ENCODE data around the gene CAMKK1. TPM values are rescaled to one million over a fixed set of nuclear protein-coding genes. Genes with fewer than 3 reads are reported as not detected.
A peak's percentile ranks its signal among the peaks of the same experiment; 100 is the strongest.

CAMKK1 gene
- total and polyA plus RNA-seq, 7 experiments from 2014 or later: 2.3 to 12.5 (median 5.0) TPM

DNA sequence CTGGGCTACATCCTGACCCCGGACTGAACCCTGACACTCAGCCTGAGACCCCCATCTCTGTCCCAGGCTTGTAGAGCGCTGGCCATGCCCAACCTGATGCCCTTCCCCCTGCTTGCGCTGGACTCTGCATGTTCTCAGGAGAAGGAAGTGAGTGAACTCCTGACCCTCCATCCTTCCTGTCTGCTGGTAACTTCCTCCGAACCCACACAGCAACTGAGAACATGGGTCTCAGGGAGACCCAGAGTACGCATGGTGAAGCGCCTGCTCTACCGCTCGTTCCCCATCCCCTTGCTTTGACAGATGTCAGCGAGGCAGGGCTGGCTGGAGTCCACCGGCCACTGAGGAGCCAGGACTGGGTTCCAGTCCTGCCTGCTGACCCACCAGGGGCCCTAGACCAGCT, 6.1 kb downstream of the CAMKK1 start:
- intact Hi-C loops (cut with micrococcal nuclease): no loop called here
- H3K9me3 Mint-ChIP-seq: no peaks in the 10 kb centered on the region
- peaks cover 31 to 49% (median 40%) of the 10 kb centered on the region in 7 donors for H3K4me1 Mint-ChIP-seq
- DNase-seq: peak in 3 of 9 donors; percentile 15 to 26 (median 17)
- H3K27me3 ChIP-seq (ENCODE audit: control insufficient read depth in 2 of 2, insufficient read depth in 2 of 2, low read length in 2 of 2): no peaks in the 10 kb centered on the region
- peaks cover 0 to 7% (median 0%) of the 10 kb centered on the region in 5 donors for H3K27me3 Mint-ChIP-seq
- peak overlapping the region; percentile 50 for H3K27ac ChIP-seq (ENCODE audit: low read depth, low read length)
- H3K4me3 ChIP-seq (ENCODE audit: low read length): peak overlapping the region; percentile 25
- peak overlapping the region; percentile 76 to 98 (median 90) for H3K27ac Mint-ChIP-seq
- peaks cover 0 to 17% (median 0%) of the 10 kb centered on the region in 5 donors for H3K36me3 Mint-ChIP-seq
- peaks cover 0 to 22% (median 0%) of the 10 kb centered on the region in 3 experiments for H3K36me3 ChIP-seq (ENCODE audit: control insufficient read depth in 2 of 3, insufficient read depth in 3 of 3, low read length in 3 of 3)
- POLR2A ChIA-PET: no interaction called here
- H3K4me1 ChIP-seq (ENCODE audit: control insufficient read depth in 2 of 2, insufficient read depth in 2 of 2, low read length in 2 of 2): peaks cover 10 to 27% of the 10 kb centered on the region in 2 donors
- ATAC-seq: peak; percentile 76
- CTCF ChIA-PET: no interaction called here
- H3K9me3 ChIP-seq (ENCODE audit: control insufficient read depth in 2 of 3, low read length in 3 of 3): no peaks in the 10 kb centered on the region
- peak overlapping the region; percentile 19 to 81 (median 72) for H3K4me3 Mint-ChIP-seq

DNA sequence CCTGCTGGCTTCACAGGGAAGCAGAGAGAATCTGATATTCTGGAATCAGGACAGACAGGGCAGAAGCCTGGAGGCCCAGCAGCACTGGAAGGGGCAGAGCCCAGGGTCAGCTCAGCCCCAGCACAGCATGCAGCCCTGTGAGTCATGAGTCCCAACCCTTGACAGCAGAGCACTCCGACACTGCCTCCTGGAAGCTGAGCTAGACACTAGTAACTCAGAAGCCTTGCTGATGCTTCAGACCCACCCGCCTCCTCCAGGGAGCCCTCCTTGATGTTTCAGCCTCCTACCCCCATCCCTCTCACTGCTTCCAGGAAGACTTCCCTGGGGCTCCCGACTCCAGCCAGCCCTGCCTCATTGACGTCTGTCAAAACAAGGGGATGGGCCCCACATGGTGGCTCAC, 6.9 kb downstream of the CAMKK1 start:
- H3K4me1 Mint-ChIP-seq: peaks cover 23 to 41% (median 32%) of the 10 kb centered on the region in 7 donors
- CTCF ChIA-PET: no interaction called here
- H3K27me3 Mint-ChIP-seq: no peaks in the 10 kb centered on the region
- POLR2A ChIA-PET: no interaction called here
- H3K27me3 ChIP-seq (ENCODE audit: control insufficient read depth in 2 of 2, insufficient read depth in 2 of 2, low read length in 2 of 2): no peaks in the 10 kb centered on the region
- peak; percentile 28 for ATAC-seq
- no peaks in the 10 kb centered on the region for H3K9me3 ChIP-seq (ENCODE audit: control insufficient read depth in 2 of 3, low read length in 3 of 3)
- peaks cover 0 to 22% (median 0%) of the 10 kb centered on the region in 3 experiments for H3K36me3 ChIP-seq (ENCODE audit: control insufficient read depth in 2 of 3, insufficient read depth in 3 of 3, low read length in 3 of 3)
- peaks cover 0 to 17% (median 0%) of the 10 kb centered on the region in 5 donors for H3K36me3 Mint-ChIP-seq
- H3K9me3 Mint-ChIP-seq: no peaks in the 10 kb centered on the region
- H3K4me3 Mint-ChIP-seq: peak overlapping the region in 5 of 10 donors; percentile 51 to 78 (median 74)
- DNase-seq: no peak
- no peak overlapping the region for H3K27ac ChIP-seq (ENCODE audit: low read depth, low read length)
- intact Hi-C loops (cut with micrococcal nuclease): no loop called here
- H3K4me3 ChIP-seq (ENCODE audit: low read length): no peak overlapping the region
- peak overlapping the region in 5 of 9 donors; percentile 54 to 98 (median 87) for H3K27ac Mint-ChIP-seq
- H3K4me1 ChIP-seq (ENCODE audit: control insufficient read depth in 2 of 2, insufficient read depth in 2 of 2, low read length in 2 of 2): peaks cover 10 to 20% of the 10 kb centered on the region in 2 donors

GRCh38 chr17:3885271-3885670, 7.6 kb downstream of the CAMKK1 start:
- intact Hi-C loops (cut with micrococcal nuclease): no loop called here
- CTCF ChIA-PET: no interaction called here
- Histone ChIP-seq H3K9me3 (ENCODE audit: control insufficient read depth in 2 of 3, low read length in 3 of 3) (no peaks in the 10 kb centered on the region), H3K27ac (ENCODE audit: low read depth, low read length) (no peak overlapping the region), H3K4me3 (ENCODE audit: low read length) (no peak overlapping the region), H3K27me3 (ENCODE audit: control insufficient read depth in 2 of 2, insufficient read depth in 2 of 2, low read length in 2 of 2) (no peaks in the 10 kb centered on the region), H3K4me1 (ENCODE audit: control insufficient read depth in 2 of 2, insufficient read depth in 2 of 2, low read length in 2 of 2) (peaks cover 10 to 20% of the 10 kb centered on the region in 2 donors), H3K36me3 (ENCODE audit: control insufficient read depth in 2 of 3, insufficient read depth in 3 of 3, low read length in 3 of 3) (peaks cover 0 to 23% (median 0%) of the 10 kb centered on the region in 3 experiments)
- Mint-ChIP-seq H3K36me3 (peaks cover 0 to 17% (median 0%) of the 10 kb centered on the region in 5 donors), H3K4me1 (peaks cover 18 to 34% (median 31%) of the 10 kb centered on the region in 7 donors), H3K27me3 (no peaks in the 10 kb centered on the region), H3K9me3 (no peaks in the 10 kb centered on the region), H3K27ac (peak overlapping the region in 2 of 9 donors; percentile 15 to 38), H3K4me3 (peak overlapping the region in 1 of 10 donors; percentile 55)
- no peak for ATAC-seq
- no peak for DNase-seq
- POLR2A ChIA-PET: interaction anchor here (0.6 kb wide), 1 partner anchor 8 kb away, joined by 3 read pairs; the partner anchor contains the start of gene CAMKK1

DNA sequence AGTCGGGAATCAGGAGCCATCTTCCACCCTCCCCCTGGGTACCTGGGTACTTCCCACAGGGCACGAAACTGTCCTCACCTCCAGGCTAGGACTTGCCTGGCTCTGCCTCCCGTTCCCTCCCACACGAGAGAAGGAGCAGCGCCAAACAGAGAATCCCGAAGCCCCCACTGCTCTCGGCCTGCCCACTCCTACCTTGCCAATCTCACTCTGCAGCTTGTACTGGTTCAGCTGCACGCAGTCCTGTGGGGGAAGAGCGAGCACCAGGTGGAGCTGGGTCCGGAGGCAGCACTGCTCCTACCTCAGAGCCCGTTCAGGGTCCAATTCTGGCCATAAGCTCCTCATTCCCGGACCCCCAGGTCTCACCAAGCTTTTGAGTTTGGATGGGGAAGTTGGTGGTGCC, 8.7 kb downstream of the CAMKK1 start:
- CTCF ChIA-PET: interaction anchor here (0.5 to 0.6 kb wide), 2 partner anchors 25 to 97 kb away, joined by 3 read pairs; no protein-coding TSS in a partner anchor
- Histone ChIP-seq H3K27ac (ENCODE audit: low read depth, low read length) (no peak overlapping the region), H3K4me1 (ENCODE audit: control insufficient read depth in 2 of 2, insufficient read depth in 2 of 2, low read length in 2 of 2) (peaks cover 10 to 20% of the 10 kb centered on the region in 2 donors), H3K27me3 (ENCODE audit: control insufficient read depth in 2 of 2, insufficient read depth in 2 of 2, low read length in 2 of 2) (no peaks in the 10 kb centered on the region), H3K4me3 (ENCODE audit: low read length) (no peak overlapping the region), H3K36me3 (ENCODE audit: control insufficient read depth in 2 of 3, insufficient read depth in 3 of 3, low read length in 3 of 3) (peaks cover 0 to 33% (median 0%) of the 10 kb centered on the region in 3 experiments), H3K9me3 (ENCODE audit: control insufficient read depth in 2 of 3, low read length in 3 of 3) (no peaks in the 10 kb centered on the region)
- H3K4me3 Mint-ChIP-seq: no peak overlapping the region
- H3K36me3 Mint-ChIP-seq: peaks cover 0 to 20% (median 0%) of the 10 kb centered on the region in 5 donors
- no peaks in the 10 kb centered on the region for H3K27me3 Mint-ChIP-seq
- intact Hi-C loops (cut with micrococcal nuclease): no loop called here
- POLR2A ChIA-PET: interaction anchor here (1.0 kb wide), 1 partner anchor 9 kb away, joined by 3 read pairs; the partner anchor contains the start of gene CAMKK1
- H3K4me1 Mint-ChIP-seq: peaks cover 18 to 30% (median 28%) of the 10 kb centered on the region in 7 donors
- no peaks in the 10 kb centered on the region for H3K9me3 Mint-ChIP-seq
- DNase-seq (no peak), ATAC-seq (no peak)
- H3K27ac Mint-ChIP-seq: no peak overlapping the region

DNA sequence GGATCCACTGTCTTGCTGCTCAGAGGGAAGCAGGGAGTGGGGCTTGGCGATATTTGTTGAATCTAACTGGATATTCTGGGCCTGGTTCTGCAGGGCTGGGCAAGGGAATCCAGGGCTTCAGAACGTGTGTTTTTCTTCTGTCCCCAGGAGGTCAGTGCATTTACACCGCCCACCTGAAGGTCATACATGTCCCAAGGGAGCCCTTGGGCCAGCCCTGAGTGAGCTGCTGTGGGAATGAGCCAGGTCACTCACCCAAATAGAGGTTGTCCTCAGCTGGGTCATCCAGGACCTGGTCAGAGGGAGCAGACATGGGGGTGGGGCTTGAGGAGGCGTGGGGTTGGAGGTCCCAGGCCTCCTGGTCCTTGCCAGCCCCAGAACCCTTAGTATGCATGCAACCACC, 10.6 kb downstream of the CAMKK1 start:
- intact Hi-C loops (cut with micrococcal nuclease): no loop called here
- H3K4me1 ChIP-seq (ENCODE audit: control insufficient read depth in 2 of 2, insufficient read depth in 2 of 2, low read length in 2 of 2): peaks cover 8% of the 10 kb centered on the region in 2 donors
- H3K9me3 ChIP-seq (ENCODE audit: control insufficient read depth in 2 of 3, low read length in 3 of 3): no peaks in the 10 kb centered on the region
- H3K4me3 ChIP-seq (ENCODE audit: low read length): no peak overlapping the region
- ChIA-PET POLR2A (interaction anchor here (0.6 kb wide), 1 partner anchor 39 kb away, joined by 3 read pairs; no protein-coding TSS in a partner anchor), CTCF (no interaction called here)
- H3K4me3 Mint-ChIP-seq: no peak overlapping the region
- peaks cover 0 to 22% (median 0%) of the 10 kb centered on the region in 5 donors for H3K36me3 Mint-ChIP-seq
- H3K36me3 ChIP-seq (ENCODE audit: control insufficient read depth in 2 of 3, insufficient read depth in 3 of 3, low read length in 3 of 3): peaks cover 0 to 40% (median 0%) of the 10 kb centered on the region in 3 experiments
- no peak for ATAC-seq
- peaks cover 12 to 16% (median 13%) of the 10 kb centered on the region in 7 donors for H3K4me1 Mint-ChIP-seq
- peak overlapping the region in 1 of 9 donors; percentile 59 for H3K27ac Mint-ChIP-seq
- H3K27ac ChIP-seq (ENCODE audit: low read depth, low read length): no peak overlapping the region
- H3K27me3 ChIP-seq (ENCODE audit: control insufficient read depth in 2 of 2, insufficient read depth in 2 of 2, low read length in 2 of 2): no peaks in the 10 kb centered on the region
- H3K9me3 Mint-ChIP-seq: no peaks in the 10 kb centered on the region
- DNase-seq: no peak
- no peaks in the 10 kb centered on the region for H3K27me3 Mint-ChIP-seq

DNA sequence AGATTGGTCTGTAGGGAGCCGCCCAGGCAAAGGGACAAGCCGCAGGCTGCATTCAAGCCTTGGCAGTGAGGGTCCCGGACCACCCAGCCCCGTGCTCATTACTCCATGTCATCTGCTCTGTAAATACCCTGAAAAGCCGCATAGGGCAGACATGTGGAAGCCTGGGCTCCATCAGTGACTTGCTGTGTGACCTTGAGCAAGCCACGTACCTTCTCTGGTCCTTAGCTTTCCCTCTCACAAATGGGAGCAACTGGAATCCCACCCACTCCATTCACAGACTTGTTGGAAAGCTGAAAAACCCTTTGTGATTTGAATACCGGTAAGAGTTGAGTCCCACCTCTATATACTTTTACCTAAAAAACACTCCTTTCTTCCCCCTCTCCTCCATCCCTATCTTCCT, 11.9 kb downstream of the CAMKK1 start:
- H3K36me3 Mint-ChIP-seq: peaks cover 0 to 27% (median 4%) of the 10 kb centered on the region in 5 donors
- H3K27me3 Mint-ChIP-seq: no peaks in the 10 kb centered on the region
- CTCF ChIA-PET: interaction anchor here (1.2 kb wide), 1 partner anchor 17 kb away, joined by 4 read pairs; no protein-coding TSS in a partner anchor

More for the DNA sequence above, 11.9 kb downstream of the CAMKK1 start:
- Histone ChIP-seq H3K4me1 (ENCODE audit: control insufficient read depth in 2 of 2, insufficient read depth in 2 of 2, low read length in 2 of 2) (no peaks in the 10 kb centered on the region), H3K27ac (ENCODE audit: low read depth, low read length) (no peak overlapping the region), H3K27me3 (ENCODE audit: control insufficient read depth in 2 of 2, insufficient read depth in 2 of 2, low read length in 2 of 2) (no peaks in the 10 kb centered on the region), H3K4me3 (ENCODE audit: low read length) (no peak overlapping the region), H3K9me3 (ENCODE audit: control insufficient read depth in 2 of 3, low read length in 3 of 3) (no peaks in the 10 kb centered on the region), H3K36me3 (ENCODE audit: control insufficient read depth in 2 of 3, insufficient read depth in 3 of 3, low read length in 3 of 3) (peaks cover 0 to 42% (median 0%) of the 10 kb centered on the region in 3 experiments)
- H3K27ac Mint-ChIP-seq: no peak overlapping the region
- POLR2A ChIA-PET: no interaction called here
- DNase-seq (no peak), ATAC-seq (no peak)
- intact Hi-C loops (cut with micrococcal nuclease): no loop called here
- peaks cover 0 to 4% (median under 1%) of the 10 kb centered on the region in 7 donors for H3K4me1 Mint-ChIP-seq
- H3K4me3 Mint-ChIP-seq: no peak overlapping the region
- H3K9me3 Mint-ChIP-seq: no peaks in the 10 kb centered on the region

Data from naive thymus-derived CD4-positive, alpha-beta T cell (primary cell).